Activated CD4-positive, CD25-positive, alpha-beta regulatory T cell treated with anti-CD3 and anti-CD28 coated beads, Interleukin-2, amount 50 U/mL, for 72 hours (primary cell): Measurements from ENCODE around the gene PTAFR.

Experiments used
- DNase-seq: peaks from one replicate; pipeline ENCODE4 v3.0.0; 2021

PTAFR gene

GRCh38 chr1:28114844-28115243, 61.6 kb downstream of the PTAFR start:
- no peak for DNase-seq

- no peak for DNase-seq
Measured at GRCh38 chr1:28113242-28113572, 63.3 kb downstream of the PTAFR start.

GRCh38 chr1:28112388-28113241, 63.9 kb downstream of the PTAFR start:
- DNase-seq = no peak

GRCh38 chr1:28111157-28111556, 65.3 kb downstream of the PTAFR start:
- no peak for DNase-seq

GRCh38 chr1:28110555-28110954, 65.9 kb downstream of the PTAFR start:
- no peak for DNase-seq

GRCh38 chr1:28109639-28110038, 66.9 kb downstream of the PTAFR start:
- no peak for DNase-seq

- DNase-seq = no peak
Measured at GRCh38 chr1:28108001-28108400, 68.5 kb downstream of the PTAFR start.

GRCh38 chr1:28104866-28105467, 71.5 kb downstream of the PTAFR start:
- no peak for DNase-seq

GRCh38 chr1:28102189-28102588, 74.3 kb downstream of the PTAFR start:
- no peak for DNase-seq

- no peak for DNase-seq
Measured at GRCh38 chr1:28099050-28099769, 77.3 kb downstream of the PTAFR start.
